ENCODE results near the gene CREB3L2. TPM values are rescaled to one million over a fixed set of nuclear protein-coding genes. Genes with fewer than 3 reads are reported as not detected.

Gene CREB3L2
- total and polyA plus RNA-seq, 2 of the 8 experiments (the other 6 are each of a cell fraction or from before 2014, with no cell fraction given): 14.4 to 48.3 TPM

DNA sequence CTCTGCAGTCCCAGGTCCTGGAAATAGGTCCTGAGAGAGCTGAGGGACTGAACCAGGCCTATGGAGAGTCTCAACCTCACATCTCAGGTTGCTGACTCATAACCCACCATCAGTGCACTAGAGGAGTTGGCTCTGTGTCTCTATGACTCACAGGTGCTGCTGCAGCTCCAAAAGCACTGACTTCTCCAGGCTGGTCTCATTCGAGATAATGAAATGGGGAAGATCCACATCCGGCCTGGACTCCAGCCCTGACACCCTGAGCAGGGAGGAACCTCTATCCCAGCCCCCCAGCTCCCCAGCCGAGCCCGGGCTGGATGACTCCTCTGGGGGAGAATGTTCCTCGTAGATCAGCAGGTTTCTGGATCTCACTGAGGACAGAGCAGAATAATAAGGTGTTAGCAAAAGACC is 119.6 kb downstream of the CREB3L2 start:
- no peak overlapping the region for H3K4me3 ChIP-seq (ENCODE audit: extremely low read depth in 1 of 4, insufficient read depth in 2 of 4, low read depth in 3 of 4, low read length in 4 of 4)
- no peak overlapping the region for H3K4ac ChIP-seq (replicated peaks; ENCODE audit: insufficient read length, low read depth, low read length)
- no peak overlapping the region for H4K8ac ChIP-seq (ENCODE audit: extremely low read depth, insufficient read depth, low read length)
- H3K9me3 ChIP-seq (ENCODE audit: insufficient read depth in 2 of 2, low read depth in 1 of 2, low read length in 1 of 2): peaks cover 4% of the 10 kb centered on the region in 2 experiments; a peak in 3 of 4 replicates
- H3K18ac ChIP-seq (ENCODE audit: extremely low read depth, low read length): peak overlapping the region; percentile 7; the same call in 1 of the 2 replicates
- no peak overlapping the region for H3K56ac ChIP-seq (replicated peaks; ENCODE audit: insufficient read length, low read depth, low read length)
- 80% methylated on average over 4 of the region's 5 CpGs; no CpG with 5 or more reads in 1 of the 2 experiments for WGBS, 2 experiments (ENCODE audit: extremely low coverage in 1 of 2, insufficient coverage in 1 of 2, insufficient read length in 1 of 2, insufficient replicate concordance in 2 of 2, low coverage in 1 of 2, low lambda C conversion rate in 2 of 2, missing lambda C conversion rate in 1 of 2)
- no peak overlapping the region for H3K4me2 ChIP-seq (ENCODE audit: insufficient read depth in 1 of 2, low read depth in 2 of 2, low read length in 2 of 2)
- H2AFZ ChIP-seq (ENCODE audit: low read length): no peak overlapping the region
- CTCF ChIA-PET (ENCODE audit: partially characterized antibody): interaction anchor here (5.4 kb wide), 1 partner anchor 226 kb away, joined by 26 read pairs; no protein-coding TSS in a partner anchor
- no peaks in the 10 kb centered on the region for H3K79me1 ChIP-seq (ENCODE audit: low read depth, low read length)
- 0 out of 7 replicates have a peak overlapping the region, but pooled peaks of 1 of the 4 experiments have one; percentile 5 for H3K9ac ChIP-seq (replicated peaks in 1 of 4; ENCODE audit: extremely low read depth in 1 of 4, low read depth in 3 of 4, low read length in 3 of 4)
- no peak overlapping the region for H3K23ac ChIP-seq (ENCODE audit: insufficient read length)
- POLR2A ChIA-PET (ENCODE audit: partially characterized antibody): interaction anchor here (0.7 kb wide), 1 partner anchor 39 kb away, joined by 3 read pairs; no protein-coding TSS in a partner anchor
- no peaks in the 10 kb centered on the region for H4K20me1 ChIP-seq (replicated peaks in 1 of 2; ENCODE audit: control insufficient read depth in 1 of 2, insufficient read depth in 2 of 2, low read length in 2 of 2)
- FAIRE-seq (no peak), DNase-seq (ENCODE audit: low read depth in 1 of 2, low spot score in 2 of 2) (no peak)
- H2AK5ac ChIP-seq (ENCODE audit: low read depth, low read length): 0 out of 2 replicates have a peak overlapping the region, but pooled peaks have one; percentile 45
- no peak overlapping the region for H4K91ac ChIP-seq (replicated peaks; ENCODE audit: insufficient read length, low read length)
- H3K23me2 ChIP-seq (ENCODE audit: low read depth, low read length): no peaks in the 10 kb centered on the region
- peak overlapping the region; percentile 12; the same call in 1 of the 2 replicates for H2BK12ac ChIP-seq (ENCODE audit: low read depth, low read length)
- H3K36me3 ChIP-seq (ENCODE audit: control insufficient read depth in 2 of 4, insufficient read depth in 4 of 4, low read length in 3 of 4): peaks cover 2 to 43% (median 22%) of the 10 kb centered on the region in 4 experiments
- no peak overlapping the region for H4K5ac ChIP-seq (ENCODE audit: insufficient read length, low read depth, low read length)
- H3K79me2 ChIP-seq (ENCODE audit: control insufficient read depth in 1 of 2, insufficient read depth in 2 of 2, low read length in 2 of 2): no peaks in the 10 kb centered on the region
- no peak overlapping the region for H2BK15ac ChIP-seq (ENCODE audit: low read length)
- 0 out of 2 replicates have a peak overlapping the region, but pooled peaks have one; percentile 24 for H2BK20ac ChIP-seq (ENCODE audit: low read length)
- H3K27ac ChIP-seq (ENCODE audit: low read depth, low read length): no peak overlapping the region; the same call in 1 of the 2 replicates
- no peaks in the 10 kb centered on the region for H3K27me3 ChIP-seq (replicated peaks in 1 of 4; ENCODE audit: control insufficient read depth in 3 of 4, extremely low read depth in 1 of 4, insufficient read depth in 3 of 4, low read length in 3 of 4)
- no peak overlapping the region for H2BK120ac ChIP-seq (replicated peaks; ENCODE audit: low read depth, low read length)
- H3K4me1 ChIP-seq (replicated peaks in 1 of 4; ENCODE audit: control insufficient read depth in 3 of 4, insufficient read depth in 4 of 4, low read length in 3 of 4): peaks cover 9 to 39% (median 26%) of the 10 kb centered on the region in 4 experiments; a peak in 5 of 7 replicates
- 0 out of 2 replicates have a peak overlapping the region, but pooled peaks have one; percentile 25 for H2BK5ac ChIP-seq (ENCODE audit: low read depth, low read length)
- no peak overlapping the region for H3K14ac ChIP-seq (ENCODE audit: insufficient read length)
- TF ChIP-seq PHF8 (conservative IDR thresholded peaks at IDR 0.05; ENCODE audit: low read depth, low read length): no peak
- TF ChIP-seq TBP (IDR thresholded peaks at IDR 0.05; ENCODE audit: low read depth, low read length): no peak
- no peak for TF ChIP-seq RXRA (IDR thresholded peaks at IDR 0.05; ENCODE audit: insufficient read depth, low read depth, low read length)
- no peak for TF ChIP-seq TAF1 (IDR thresholded peaks at IDR 0.05; ENCODE audit: low read depth, low read length)
- TF ChIP-seq, protein P1, sequence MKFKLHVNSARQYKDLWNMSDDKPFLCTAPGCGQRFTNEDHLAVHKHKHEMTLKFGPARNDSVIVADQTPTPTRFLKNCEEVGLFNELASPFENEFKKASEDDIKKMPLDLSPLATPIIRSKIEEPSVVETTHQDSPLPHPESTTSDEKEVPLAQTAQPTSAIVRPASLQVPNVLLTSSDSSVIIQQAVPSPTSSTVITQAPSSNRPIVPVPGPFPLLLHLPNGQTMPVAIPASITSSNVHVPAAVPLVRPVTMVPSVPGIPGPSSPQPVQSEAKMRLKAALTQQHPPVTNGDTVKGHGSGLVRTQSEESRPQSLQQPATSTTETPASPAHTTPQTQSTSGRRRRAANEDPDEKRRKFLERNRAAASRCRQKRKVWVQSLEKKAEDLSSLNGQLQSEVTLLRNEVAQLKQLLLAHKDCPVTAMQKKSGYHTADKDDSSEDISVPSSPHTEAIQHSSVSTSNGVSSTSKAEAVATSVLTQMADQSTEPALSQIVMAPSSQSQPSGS (IDR thresholded peaks at IDR 0.05; ENCODE audit: low read length): no peak
- TF ChIP-seq TCF12 (IDR thresholded peaks at IDR 0.05; ENCODE audit: low read depth, low read length): no peak
- TF ChIP-seq SP4 (IDR thresholded peaks at IDR 0.05; ENCODE audit: low read length): no peak
- TF ChIP-seq KDM5A (IDR thresholded peaks at IDR 0.05; ENCODE audit: low read length): no peak
- no peak for TF ChIP-seq EGR1 (IDR thresholded peaks at IDR 0.05; ENCODE audit: borderline replicate concordance, low read depth, low read length)
- no peak for TF ChIP-seq GABPA (IDR thresholded peaks at IDR 0.05; ENCODE audit: borderline replicate concordance, insufficient read depth, low read length)
- TF ChIP-seq, protein P2, sequence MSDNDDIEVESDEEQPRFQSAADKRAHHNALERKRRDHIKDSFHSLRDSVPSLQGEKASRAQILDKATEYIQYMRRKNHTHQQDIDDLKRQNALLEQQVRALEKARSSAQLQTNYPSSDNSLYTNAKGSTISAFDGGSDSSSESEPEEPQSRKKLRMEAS (IDR thresholded peaks at IDR 0.05): no peak
- no peak for TF ChIP-seq HDAC6 (IDR thresholded peaks at IDR 0.05; ENCODE audit: low read depth, low read length)
